HG03095 (cell line): Measurements from ENCODE around the gene CLTA.

Experiments used
- ATAC-seq: cut with Tn5 transposase; IDR thresholded peaks from one replicate; pipeline ENCODE4 v1.9.1; 2021; ENCODE audit warnings: moderate library complexity; ENCODE audit not compliant: unreplicated experiment

The CLTA gene, protein sequence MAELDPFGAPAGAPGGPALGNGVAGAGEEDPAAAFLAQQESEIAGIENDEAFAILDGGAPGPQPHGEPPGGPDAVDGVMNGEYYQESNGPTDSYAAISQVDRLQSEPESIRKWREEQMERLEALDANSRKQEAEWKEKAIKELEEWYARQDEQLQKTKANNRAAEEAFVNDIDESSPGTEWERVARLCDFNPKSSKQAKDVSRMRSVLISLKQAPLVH

DNA sequence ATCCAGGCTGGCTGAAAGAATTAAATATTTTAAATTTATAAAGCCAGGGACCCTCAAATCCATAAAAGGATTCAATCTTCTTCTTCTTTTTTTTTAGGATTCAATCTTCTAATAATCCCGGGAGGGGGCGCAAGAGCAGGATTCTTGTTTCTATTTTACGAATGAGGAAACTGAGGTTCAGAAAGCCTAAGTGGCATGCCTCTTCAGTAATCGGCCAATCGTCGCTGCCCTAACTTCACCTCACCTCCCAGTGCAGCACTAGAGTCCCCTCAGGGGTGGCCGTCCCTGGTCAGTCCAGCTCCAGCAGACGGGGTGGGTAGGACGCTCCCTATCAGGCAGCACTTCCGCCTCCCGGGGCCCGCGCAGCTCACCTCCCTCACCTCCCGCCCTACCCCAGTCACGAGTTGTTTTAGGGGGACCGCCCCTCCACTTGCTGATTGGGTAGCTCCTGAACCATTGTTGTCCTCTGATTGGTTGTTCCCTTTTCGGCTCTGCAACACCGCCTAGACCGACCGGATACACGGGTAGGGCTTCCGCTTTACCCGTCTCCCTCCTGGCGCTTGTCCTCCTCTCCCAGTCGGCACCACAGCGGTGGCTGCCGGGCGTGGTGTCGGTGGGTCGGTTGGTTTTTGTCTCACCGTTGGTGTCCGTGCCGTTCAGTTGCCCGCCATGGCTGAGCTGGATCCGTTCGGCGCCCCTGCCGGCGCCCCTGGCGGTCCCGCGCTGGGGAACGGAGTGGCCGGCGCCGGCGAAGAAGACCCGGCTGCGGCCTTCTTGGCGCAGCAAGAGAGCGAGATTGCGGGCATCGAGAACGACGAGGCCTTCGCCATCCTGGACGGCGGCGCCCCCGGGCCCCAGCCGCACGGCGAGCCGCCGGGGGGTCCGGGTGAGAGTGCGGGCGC lies at the start of gene CLTA:
TSS of gene CLTA (plus strand) at position 534 of the 902 bp plus-strand sequence. CDS start at position 670, 136 bp downstream.
- peak; percentile 96 for ATAC-seq

DNA sequence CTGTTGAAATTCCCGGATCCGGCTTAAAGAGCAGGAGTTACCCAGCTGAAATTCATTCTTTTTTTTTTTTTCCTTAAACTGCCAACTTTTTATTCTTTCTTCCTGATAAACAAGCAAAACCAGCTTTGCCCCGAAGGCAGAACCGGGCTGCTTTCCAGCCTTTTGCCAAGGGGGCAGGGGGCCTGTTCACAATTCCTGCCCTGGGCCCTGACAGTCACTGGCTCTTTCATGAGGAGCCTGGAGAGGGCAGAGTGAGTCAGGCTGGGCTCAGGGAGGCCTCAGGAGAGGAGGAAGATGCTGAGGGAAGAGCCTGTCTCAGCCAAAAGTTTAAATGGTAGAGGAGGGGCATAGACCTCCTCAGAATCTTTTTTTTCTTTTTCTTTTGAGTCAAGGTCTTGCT lies 49.4 kb upstream of the CLTA start:
- ATAC-seq, result no peak

DNA sequence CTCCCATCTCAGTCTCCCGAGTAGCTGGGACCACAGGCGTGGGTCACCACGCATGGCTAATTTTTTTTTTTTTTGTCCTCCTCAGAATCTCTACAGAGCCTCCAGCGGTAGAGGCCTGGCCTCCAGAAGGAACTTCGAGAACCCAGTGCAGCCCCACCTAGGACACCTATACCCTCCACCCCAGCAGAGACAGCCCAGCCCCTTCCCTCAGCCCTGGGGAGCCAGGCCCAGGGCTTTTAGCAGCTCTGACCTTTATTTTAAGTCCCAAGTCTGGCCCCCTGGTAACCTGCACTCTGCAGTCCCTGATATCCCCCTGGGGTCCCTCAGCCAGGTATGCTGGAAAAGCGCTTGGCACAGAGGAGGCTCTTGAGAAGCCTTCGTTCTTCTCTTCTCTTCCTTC lies 49.0 kb upstream of the CLTA start:
- no peak for ATAC-seq

DNA sequence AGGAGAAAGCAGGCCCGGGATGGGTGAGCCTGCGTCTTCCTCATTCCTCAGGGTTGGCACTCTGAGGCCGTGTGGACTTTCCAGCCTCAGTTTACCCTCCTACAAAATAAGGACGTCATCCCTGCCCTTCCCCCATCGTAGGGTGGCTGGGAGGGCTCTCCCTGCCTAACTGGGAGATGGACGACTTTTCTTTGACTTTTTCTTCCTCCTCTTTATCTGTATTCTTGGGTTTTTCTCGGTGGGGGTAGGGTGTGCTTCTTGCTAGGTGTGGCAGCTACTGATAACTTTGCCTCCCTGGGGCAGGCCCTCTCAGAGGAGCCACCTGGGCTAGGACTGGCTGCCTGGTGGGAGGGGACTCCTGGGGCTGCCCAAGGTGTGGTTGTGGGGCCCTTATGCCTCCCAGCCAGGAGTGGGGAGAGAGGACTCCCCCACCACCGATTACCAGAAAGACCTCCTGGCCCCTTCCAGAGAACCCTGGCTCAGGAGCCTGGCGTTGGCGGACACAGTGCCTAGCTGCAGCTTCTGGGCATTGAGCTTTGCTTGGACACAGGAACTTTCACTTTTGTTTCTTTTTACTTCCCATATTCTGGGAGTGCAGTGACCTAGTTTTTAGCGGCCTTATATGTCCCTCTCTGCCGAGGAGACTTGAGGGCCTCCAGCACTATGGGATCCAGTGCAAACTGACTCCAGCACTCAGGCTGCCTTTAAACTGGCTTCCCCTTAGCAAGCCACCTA lies 48.0 kb upstream of the CLTA start:
- ATAC-seq, result no peak

DNA sequence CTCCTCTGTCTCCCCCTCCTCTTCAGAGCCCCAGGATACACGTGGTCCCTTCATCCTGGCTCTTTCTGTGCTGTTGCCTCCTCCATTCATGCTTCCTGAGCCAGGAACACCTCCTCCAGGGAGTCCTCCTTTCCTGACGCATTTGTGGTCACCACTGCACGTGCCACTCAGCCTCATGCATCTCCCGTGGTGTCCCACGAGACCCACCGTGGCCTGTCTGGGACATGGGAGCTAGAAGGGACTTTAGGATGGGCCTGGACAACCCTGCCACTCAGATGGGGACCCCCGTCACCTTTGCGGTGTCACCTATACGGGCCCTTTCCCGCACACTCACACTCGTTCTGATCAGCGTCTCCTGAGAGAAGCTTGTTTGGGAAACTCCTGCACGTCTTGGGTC lies 47.5 kb upstream of the CLTA start:
- no peak for ATAC-seq

DNA sequence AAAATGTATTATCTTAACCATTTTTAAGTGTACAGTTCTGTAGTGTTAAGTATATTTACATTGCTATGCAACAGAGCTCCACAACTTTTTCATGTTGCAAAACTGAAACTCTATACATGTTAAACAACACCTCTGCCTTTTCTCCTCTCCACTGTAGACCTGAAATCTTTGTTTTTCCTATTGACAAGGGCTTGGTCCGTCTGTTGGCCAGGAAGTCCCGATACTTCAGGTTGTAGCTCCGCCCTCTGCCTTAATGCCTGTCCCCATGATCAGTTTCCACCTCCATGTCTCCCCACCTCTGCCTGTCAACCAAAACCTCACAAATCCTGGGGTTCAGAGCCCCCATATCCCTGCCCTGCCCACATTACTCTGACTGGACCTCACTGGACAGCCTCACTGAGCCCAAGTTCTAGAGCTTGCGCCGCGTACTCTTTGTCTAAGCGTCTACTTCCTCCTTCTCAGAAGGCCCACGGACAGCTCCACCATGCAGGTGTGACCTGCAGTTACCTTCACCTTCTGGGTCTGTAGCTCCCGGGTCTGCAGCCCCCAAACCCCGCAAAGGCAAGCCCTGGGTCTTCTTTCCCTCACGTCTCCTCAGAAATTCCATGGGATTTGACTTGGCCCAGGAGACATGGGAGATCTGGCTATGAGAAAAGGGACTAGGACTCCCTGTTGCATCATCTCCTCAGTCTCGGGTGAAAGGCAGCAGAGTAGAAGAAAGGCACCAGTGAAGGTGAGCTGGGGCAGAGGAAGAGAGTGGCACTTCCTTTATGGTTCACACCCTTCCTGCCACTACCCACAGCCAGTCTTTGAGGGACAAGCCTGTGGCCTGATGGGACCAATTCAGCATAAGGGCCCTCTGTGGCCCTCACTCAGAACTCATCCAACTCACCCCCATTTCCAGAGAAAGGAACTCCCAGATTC lies 46.1 kb upstream of the CLTA start:
- ATAC-seq, result no peak

DNA sequence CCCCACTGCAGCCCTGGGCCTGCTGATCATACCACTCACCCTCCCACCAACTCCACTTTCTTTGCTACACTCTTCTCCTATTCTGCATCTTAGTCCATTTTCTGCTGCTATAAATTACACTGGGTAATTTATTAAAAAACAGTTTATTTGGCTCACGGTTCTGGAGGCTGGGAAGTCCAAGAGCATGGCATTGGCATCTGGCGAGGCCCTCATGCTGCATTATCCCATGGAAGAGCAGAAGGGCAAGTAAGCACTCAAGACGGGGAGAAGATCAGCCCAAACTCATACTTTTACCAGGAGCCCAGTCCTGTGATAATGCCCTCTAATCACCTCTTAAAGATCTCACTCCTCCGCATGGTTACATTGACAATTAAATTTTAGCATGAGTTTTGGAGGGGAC lies 44.8 kb upstream of the CLTA start:
- no peak for ATAC-seq

DNA sequence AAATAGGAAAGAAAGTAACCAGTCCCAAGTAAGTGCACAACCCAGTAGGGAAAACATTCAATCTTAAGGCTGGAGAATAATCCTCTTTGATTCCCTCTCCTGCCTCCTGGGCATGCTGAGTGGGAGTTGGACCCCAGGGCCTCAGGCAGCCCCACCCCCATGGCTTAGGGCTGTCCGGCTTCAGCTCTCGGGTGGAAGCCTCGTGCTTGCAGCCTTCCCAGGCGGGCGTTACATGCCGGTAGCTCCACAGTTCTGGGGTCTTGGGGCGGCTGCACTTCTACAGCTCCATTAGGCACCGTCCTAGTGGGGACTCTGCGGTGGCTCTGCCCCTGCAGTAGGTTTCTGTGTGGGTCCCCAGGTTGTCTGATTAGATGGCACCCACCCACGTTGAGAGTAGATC lies 44.1 kb upstream of the CLTA start:
- no peak for ATAC-seq

DNA sequence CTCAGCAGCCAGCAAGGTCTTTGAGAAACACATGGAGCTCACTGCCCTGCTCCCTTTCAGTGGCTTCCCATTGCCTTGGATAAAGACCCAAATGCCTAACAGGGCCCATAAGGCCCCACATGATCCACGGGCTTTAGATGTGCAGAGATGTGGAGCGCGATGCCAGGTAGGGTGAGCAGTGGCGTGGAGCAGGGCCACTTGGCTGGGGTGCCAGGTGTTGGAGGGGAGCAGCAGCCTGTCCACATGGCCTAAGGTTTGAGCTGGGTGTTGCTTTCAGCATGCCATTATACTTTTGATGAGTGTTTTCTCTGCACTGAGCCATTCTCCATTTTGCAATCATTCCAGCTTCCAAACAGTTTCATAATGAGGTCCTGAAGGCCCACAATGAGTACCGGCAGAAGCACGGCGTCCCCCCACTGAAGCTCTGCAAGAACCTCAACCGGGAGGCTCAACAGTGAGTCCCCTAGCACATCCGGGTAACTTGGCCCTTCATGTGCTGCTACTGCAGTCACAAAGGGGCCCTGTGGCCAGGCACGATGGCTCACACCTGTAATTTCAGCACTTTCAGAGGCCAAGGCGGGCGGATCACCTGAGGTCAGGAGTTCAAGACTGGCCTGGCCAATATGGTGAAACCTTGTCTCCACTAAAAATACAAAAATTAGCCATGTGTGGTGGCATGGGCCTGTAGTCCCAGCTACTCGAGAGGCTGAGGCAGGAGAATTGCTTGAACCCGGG lies 43.1 kb upstream of the CLTA start:
- ATAC-seq, result no peak

DNA sequence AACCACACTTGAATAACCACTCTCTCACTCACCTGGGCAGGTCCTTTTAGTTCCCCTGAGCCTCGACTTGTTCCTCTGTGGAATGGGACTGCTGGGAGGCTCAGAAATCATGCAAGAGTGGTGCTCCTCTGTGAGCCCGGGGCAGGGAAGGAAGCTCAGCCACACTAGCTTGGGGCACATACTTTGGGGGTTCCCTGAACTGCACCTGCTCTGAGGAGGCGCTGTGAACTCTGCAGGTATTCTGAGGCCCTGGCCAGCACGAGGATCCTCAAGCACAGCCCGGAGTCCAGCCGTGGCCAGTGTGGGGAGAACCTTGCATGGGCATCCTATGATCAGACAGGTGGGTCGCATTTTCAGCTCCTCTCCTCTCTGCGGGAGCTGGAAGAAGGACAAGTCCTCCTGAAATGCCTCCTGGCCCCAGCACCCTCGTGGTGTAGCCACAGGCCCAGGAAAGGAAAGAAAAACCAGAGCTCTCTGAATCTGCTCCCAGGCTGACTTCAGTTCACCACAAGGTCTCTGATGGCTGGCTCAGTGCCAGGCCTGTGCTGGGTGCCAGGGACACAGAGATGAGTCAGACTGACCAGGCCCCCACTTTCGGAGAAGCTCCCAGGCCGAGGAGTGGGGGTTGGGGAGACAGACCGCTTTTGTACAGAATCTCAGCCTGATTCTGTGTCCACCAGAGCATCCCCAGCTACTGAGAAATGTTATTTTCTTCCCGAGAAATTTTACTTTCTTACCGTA lies 42.2 kb upstream of the CLTA start:
- peak; percentile 34 for ATAC-seq

DNA sequence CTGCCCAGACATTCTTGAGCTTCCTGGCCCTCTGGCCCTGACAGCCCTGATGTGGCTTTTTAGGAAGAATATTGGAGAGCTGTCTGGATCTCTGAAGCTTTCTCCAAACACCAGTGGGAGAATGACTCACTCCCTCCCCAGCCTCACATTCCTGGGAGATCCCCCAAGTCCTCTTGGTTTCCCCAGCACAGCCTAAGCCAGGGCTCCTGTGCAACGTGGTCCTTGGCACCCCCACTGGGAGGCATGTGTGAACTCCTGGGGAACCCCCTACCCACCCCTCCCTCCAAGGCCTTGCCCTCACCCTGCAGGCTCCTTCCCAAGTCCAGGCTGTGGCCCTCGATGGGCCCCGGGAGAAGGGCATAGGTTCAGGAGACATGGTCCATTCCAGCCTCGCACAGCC lies 41.5 kb upstream of the CLTA start:
- no peak for ATAC-seq

DNA sequence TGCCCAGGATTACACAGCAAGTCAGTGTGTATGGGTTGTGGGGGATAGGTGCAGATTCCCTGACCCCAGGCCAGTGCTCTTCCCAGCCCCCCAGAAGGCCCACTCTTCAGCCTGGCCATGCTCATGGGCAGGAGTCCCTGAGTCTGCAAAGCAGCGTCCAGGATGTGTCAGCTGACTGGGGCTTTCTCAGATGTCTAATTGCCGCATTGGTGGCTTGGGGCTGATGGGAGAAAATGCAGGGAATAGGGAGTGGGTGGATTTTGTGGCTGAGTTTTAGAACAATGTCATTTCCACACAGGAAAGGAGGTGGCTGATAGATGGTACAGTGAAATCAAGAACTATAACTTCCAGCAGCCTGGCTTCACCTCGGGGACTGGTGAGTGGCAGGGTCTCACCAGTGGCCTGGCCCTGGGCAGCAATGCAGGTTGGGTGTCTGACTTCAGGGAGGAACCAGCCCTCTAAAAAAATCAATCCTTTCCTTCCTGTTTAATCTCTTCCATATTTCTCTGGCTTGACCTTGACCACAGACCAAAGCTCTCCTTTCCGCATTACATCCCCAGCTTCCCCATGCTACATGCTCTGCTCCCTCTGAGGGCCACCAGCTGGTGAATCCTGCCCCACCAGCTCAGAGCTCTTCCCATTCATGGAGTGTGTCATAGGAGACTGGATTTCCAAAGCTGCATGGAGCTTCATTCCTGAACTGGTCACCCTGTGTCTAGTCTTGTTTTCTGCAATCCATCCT lies 40.0 kb upstream of the CLTA start:
- no peak for ATAC-seq

DNA sequence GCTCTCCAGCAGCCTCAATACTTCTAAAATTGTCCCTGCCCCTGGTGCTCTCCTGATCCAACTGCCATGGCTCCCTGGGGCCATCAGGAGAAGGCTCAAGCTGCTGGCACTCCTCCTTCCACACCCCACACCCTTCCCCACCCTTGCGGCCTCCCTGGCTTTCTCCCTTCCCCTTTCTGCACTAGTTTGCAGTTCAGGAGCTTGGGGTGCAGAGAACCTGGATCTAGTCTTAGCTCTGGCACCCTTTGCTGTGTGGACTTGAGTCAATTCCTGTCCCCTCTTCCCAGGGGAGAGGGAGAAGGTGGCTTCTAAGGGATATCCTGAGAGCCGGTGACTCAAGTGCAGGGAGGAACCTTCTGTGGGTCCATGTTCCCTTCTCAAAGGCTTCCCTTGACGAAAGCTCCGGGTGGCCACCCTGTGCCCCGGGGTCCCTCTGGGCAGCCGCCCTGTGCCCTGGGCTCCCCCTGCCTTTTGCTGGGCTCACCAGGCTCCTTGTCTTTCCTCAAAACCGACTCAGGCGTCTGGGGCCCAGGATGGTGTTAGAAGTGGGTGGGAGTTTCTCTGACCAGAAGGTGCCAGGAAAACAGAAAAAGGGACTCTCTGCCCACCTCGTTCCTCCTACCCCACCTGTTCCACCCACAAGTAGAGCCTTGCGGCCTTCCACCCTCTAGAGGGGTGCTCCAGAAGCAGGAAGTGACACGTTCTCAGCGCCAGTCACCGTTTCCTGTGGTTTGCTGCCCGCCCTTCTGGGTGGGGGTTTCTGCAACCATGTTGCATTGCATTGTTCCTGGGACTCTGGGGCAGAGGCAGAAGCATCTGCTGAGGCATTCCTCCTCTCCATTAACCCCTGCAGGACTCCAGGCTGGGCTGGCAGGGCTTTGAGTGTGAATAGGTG lies 39.2 kb upstream of the CLTA start:
- ATAC-seq, result peak; percentile 81

DNA sequence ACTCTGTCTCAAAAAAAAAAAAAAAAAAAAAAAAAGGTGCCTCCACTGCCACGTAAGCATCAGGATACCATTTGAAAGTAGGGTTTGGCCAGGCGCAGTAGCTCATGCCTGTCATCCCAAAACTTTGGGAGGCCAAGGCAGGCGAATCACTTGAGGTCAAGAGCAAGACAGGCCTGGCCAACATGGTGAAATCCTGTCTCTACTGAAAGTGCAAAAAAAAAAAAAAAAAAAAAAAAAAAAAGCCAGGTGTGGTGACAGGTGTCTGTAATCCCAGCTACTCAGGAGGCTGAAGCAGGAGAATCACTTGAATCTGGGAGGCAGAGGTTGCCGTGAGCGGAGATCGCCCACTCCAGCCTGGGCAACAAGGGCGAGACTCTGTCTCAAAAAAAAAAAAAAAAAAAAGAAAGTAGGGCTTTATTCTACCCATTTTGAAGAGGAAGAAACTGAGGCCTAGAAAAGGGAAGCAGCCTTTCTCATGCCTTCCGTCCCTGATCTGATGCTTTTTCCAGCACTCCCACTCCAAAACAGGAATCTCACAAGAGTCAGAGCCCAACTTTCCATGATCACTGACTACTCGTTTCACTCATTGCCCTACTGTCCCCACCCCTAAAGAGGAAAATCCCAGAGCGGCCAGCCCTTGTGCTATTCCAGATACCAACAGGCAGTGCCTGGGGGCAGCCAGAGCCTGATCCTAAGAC lies 37.8 kb upstream of the CLTA start:
- no peak for ATAC-seq

DNA sequence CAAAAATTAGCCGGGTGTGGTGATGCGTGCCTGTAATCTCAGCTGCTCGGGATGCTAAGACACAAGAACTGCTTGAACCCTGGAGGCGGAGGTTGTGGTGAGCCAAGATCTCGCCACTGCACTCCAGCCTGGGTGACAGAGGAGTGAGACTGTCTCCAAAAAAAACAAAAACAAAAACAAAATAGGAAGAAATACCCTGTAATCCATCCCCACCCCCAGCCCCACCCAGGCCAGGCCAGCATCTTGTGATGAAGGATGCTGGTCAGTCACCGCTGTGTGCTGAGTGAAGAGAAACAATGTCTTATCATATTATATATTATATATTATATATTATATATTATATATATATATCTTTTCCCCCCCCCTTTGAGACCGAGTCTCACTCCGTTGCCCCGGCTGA lies 37.0 kb upstream of the CLTA start:
- no peak for ATAC-seq

DNA sequence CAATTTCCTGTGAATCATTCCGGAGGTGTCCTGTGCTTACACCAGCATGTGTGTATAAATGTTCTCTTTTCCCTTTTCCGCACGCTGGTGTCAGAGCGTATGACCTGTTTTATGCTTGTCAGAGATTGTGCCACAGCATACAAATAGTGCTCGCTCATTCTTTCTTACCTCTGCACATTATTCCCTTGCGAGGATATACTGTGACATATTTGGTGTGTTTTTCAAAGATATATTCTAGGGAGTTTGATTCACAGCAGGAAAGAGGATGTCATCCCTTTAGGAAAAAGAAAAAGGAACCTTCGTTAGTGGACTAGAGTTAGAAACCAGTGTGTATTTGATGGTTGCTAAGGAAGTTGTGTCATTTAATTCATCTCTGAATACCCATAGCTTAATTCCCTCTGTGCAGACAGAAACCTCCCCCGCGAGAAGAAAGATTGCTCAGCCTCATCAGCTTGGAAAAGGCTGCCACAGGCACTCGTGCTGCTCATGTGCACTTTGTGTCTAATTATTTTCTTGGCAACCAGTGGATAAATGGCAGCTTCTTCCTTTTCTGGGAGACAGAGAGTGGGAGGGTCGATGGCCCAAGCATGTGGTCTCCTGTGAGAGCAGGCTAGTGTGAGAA lies 36.3 kb upstream of the CLTA start:
- ATAC-seq, result no peak

DNA sequence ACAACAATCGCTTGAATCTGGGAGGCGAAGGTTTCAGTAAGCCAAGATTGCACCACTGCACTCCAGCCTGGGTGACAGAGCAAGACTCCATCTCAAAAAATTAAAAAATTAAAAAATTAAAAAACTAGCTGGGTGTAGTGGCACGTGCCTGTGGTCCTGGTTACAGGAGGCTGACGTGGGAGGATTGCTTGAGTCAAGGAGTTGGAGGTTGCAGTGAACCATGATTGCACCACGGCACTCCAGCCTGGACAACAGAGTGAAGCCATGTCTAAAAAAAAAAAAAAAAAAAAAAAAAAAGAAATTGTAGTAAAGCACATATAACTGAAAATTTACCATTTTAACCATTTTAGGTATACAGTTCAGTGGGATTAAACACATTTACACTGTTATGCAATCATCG lies 34.6 kb upstream of the CLTA start:
- no peak for ATAC-seq
